IMR-90 (cell line): ENCODE data around the gene DNAJA4. TPM values are rescaled to one million over a fixed set of nuclear protein-coding genes. Genes with fewer than 3 reads are reported as not detected.

ENCODE experiments used
- ATAC-seq: fragments of 200-7000 bp; cut with Tn5 transposase; 2 replicates; pipeline ENCODE4 v1.9.1; 2020; ENCODE audit warnings: low read depth, mild to moderate bottlenecking, moderate library complexity
- BruUV-seq: library from RNA; stranded (reverse); fragments of 400-500 nt; replicated peaks from 2 replicates; lab custom pipeline; 2021; lab: Mats Ljungman, UMichigan
- CTCF ChIA-PET: fragments of 300-600 bp; formaldehyde crosslinking; extraction: SDS; loops from one replicate; lab custom pipeline; 2021; ENCODE audit warnings: antibody characterized with exemption; lab: Yijun Ruan, JAX
- POLR2A ChIA-PET: fragments of 300-600 bp; sonication (Branson Sonifier 250); formaldehyde crosslinking; loops from one replicate; lab custom pipeline; 2022; ENCODE audit warnings: antibody characterized with exemption; ENCODE audit not compliant: unreplicated experiment; lab: Charles Lee
- DNase-seq: peaks from one replicate; pipeline ENCODE4 v3.0.0; 2013
- H2AFZ ChIP-seq: replicated peaks from 2 replicates; pipeline ENCODE3; 2013; ENCODE audit warnings: low read length, mild to moderate bottlenecking; ENCODE audit not compliant: poor library complexity
- H2AK5ac ChIP-seq: 2 replicates; pipeline ENCODE4 v1.6.1; 2013; ENCODE audit warnings: low read depth, low read length, inconsistent platforms
- H2AK9ac ChIP-seq: replicated peaks from 2 replicates; pipeline ENCODE3; 2013; ENCODE audit warnings: mild to moderate bottlenecking, low read depth, low read length, moderate library complexity; ENCODE audit not compliant: poor library complexity
- H2BK120ac ChIP-seq: 2 replicates; pipeline ENCODE4 v1.6.1; 2013; ENCODE audit warnings: low read depth, low read length, inconsistent platforms
- H2BK15ac ChIP-seq: 3 replicates; pipeline ENCODE4 v1.6.1; 2013; ENCODE audit warnings: low read depth, low read length, inconsistent platforms
- H2BK20ac ChIP-seq: 2 replicates; pipeline ENCODE4 v1.6.1; 2013; ENCODE audit warnings: low read depth, mild to moderate bottlenecking, inconsistent platforms, low read length, moderate library complexity
- H2BK5ac ChIP-seq: 2 replicates; pipeline ENCODE4 v1.6.1; 2013; ENCODE audit warnings: mild to moderate bottlenecking, low read depth, low read length, inconsistent platforms; ENCODE audit not compliant: poor library complexity, severe bottlenecking
- H3K14ac ChIP-seq: replicated peaks from 2 replicates; pipeline ENCODE4 v1.6.1; 2013; ENCODE audit warnings: low read depth, low read length, inconsistent platforms
- H3K18ac ChIP-seq: 2 replicates; pipeline ENCODE4 v1.6.1; 2013; ENCODE audit warnings: low read depth, low read length, control low read depth
- H3K23ac ChIP-seq: 2 replicates; pipeline ENCODE4 v1.6.1; 2013; ENCODE audit warnings: low read depth, low read length, inconsistent platforms
- H3K27ac ChIP-seq: 2 replicates; pipeline ENCODE4 v1.5.1; 2013; ENCODE audit warnings: mild to moderate bottlenecking, control low read depth, low read length; ENCODE audit not compliant: insufficient read depth
- H3K27me3 ChIP-seq: 2 replicates; pipeline ENCODE4 v1.6.1; 2013; ENCODE audit warnings: low read length; ENCODE audit not compliant: control insufficient read depth, insufficient read depth
- H3K36me3 ChIP-seq: 2 replicates; pipeline ENCODE4 v1.6.1; 2013; ENCODE audit warnings: low read length, mixed read lengths; ENCODE audit not compliant: control insufficient read depth, insufficient read depth
- H3K4ac ChIP-seq: 2 replicates; pipeline ENCODE4 v1.6.1; 2013; ENCODE audit warnings: low read depth, low read length, inconsistent platforms
- H3K4me1 ChIP-seq: 2 replicates; pipeline ENCODE4 v1.6.1; 2013; ENCODE audit warnings: low read length, mixed read lengths; ENCODE audit not compliant: control insufficient read depth, insufficient read depth
- H3K4me2 ChIP-seq: 2 replicates; pipeline ENCODE4 v1.6.1; 2013; ENCODE audit warnings: low read depth, mild to moderate bottlenecking, control low read depth, low read length, moderate library complexity
- H3K4me3 ChIP-seq: 2 replicates; pipeline ENCODE4 v1.5.1; 2013; ENCODE audit warnings: low read depth, mild to moderate bottlenecking, control low read depth, low read length, moderate library complexity; ENCODE audit not compliant: insufficient read depth
- H3K56ac ChIP-seq: 2 replicates; pipeline ENCODE4 v1.6.1; 2013; ENCODE audit warnings: low read length, inconsistent platforms; ENCODE audit not compliant: insufficient read depth; ENCODE audit errors: extremely low read depth
- H3K79me1 ChIP-seq, 2 experiments: 2 replicates each; pipeline ENCODE4 v1.6.1; 2013; ENCODE audit warnings: low read length in 2 of 2, inconsistent platforms in 1 of 2, low read depth in 1 of 2
- H3K9ac ChIP-seq: 2 replicates; pipeline ENCODE4 v1.6.1; 2013; ENCODE audit warnings: low read depth, low read length, control low read depth
- H3K9me1 ChIP-seq: 2 replicates; pipeline ENCODE4 v1.6.1; 2013; ENCODE audit warnings: low read length, inconsistent platforms; ENCODE audit not compliant: insufficient read depth
- H3K9me3 ChIP-seq: 2 replicates; pipeline ENCODE4 v1.6.1; 2013; ENCODE audit warnings: low read length; ENCODE audit not compliant: control insufficient read depth, insufficient read depth
- H4K20me1 ChIP-seq: 2 replicates; pipeline ENCODE4 v1.6.1; 2013; ENCODE audit warnings: low read length, inconsistent platforms; ENCODE audit not compliant: insufficient read depth
- H4K5ac ChIP-seq: 2 replicates; pipeline ENCODE4 v1.6.1; 2013; ENCODE audit warnings: mild to moderate bottlenecking, low read depth, low read length, control low read depth
- H4K8ac ChIP-seq, 2 experiments: 2 replicates each; pipeline ENCODE4 v1.6.1; 2013; ENCODE audit warnings: low read depth in 2 of 2, low read length in 2 of 2, control low read depth in 1 of 2, inconsistent platforms in 1 of 2
- H4K91ac ChIP-seq: 2 replicates; pipeline ENCODE4 v1.6.1; 2013; ENCODE audit warnings: low read depth, low read length, inconsistent platforms; ENCODE audit not compliant: insufficient read depth
- NFE2L2 ChIP-seq: fragments of 150-350 bp; IDR thresholded peaks from 2 replicates; pipeline ENCODE4 v1.6.1; 2016; ENCODE audit warnings: low read depth, mild to moderate bottlenecking, low read length
- RAD21 ChIP-seq: IDR thresholded peaks from 2 replicates; pipeline ENCODE4 v1.6.1; 2012; ENCODE audit warnings: low read length, improper control_type of control experiment
- RCOR1 ChIP-seq: IDR thresholded peaks from 2 replicates; pipeline ENCODE4 v1.6.1; 2012; ENCODE audit warnings: mild to moderate bottlenecking, low read length, improper control_type of control experiment; ENCODE audit not compliant: insufficient replicate concordance
- USF2 ChIP-seq: fragments of 150-350 bp; IDR thresholded peaks from 2 replicates; pipeline ENCODE4 v1.6.1; 2017; ENCODE audit warnings: mild to moderate bottlenecking, antibody characterized with exemption, low read length, low read depth
- WGBS, 2 experiments: methylation state at CpG; one replicate each; pipeline versions ENCODE4 v1.1.5 to v1.1.7; 2013; ENCODE audit warnings: missing lambda C conversion rate in 2 of 2; ENCODE audit not compliant: insufficient read length in 1 of 2; ENCODE audit errors: extremely low coverage in 2 of 2; 5-methylcytosine and 5-hydroxymethylcytosine counted together
- dilution Hi-C: fragments of 300-500 bp; cut with HindIII; formaldehyde crosslinking; loops from one replicate; pipeline ENCODE4 v1.14.3; 2018; ENCODE audit warnings: low sequenced_read_pairs; ENCODE audit not compliant: unreplicated experiment
- in situ Hi-C: fragments of 300-500 bp; cut with MboI; formaldehyde crosslinking; loops from 3 replicates; pipeline ENCODE4 v1.14.3; 2019; ENCODE audit warnings: low sequenced_read_pairs, inconsistent platforms, mixed read lengths
- intact Hi-C: fragments of 100-400 bp; cut with micrococcal nuclease; formaldehyde crosslinking; loops from 2 replicates; pipeline ENCODE4 v1.10.0; 2022
- polyA plus RNA-seq, 3 experiments: library from polyadenylated mRNA; depleted of rRNA; stranded (reverse); fragments of >200 nt; gene quantifications; 2 replicates each; pipeline ENCODE4 v1.2.3, GENCODE V29; 2012; ENCODE audit warnings: low replicate concordance in 1 of 3
- total RNA-seq: library from RNA; depleted of rRNA; stranded (reverse); fragments of >200 nt; gene quantifications from 2 replicates; pipeline ENCODE4 v1.2.3, GENCODE V29; 2012

Gene DNAJA4
- total and polyA plus RNA-seq, 2 of the 4 experiments (the other 2 are of a cell fraction) = 0.18 to 0.32 TPM

GRCh38 chr15:78216276-78217104, 47.9 kb upstream of the DNAJA4 start:
- Histone ChIP-seq H3K14ac (no peak overlapping the region), H3K9me1 (peaks cover 3% of the 10 kb centered on the region; the same call in 1 of the 2 replicates), H2AK9ac (no peak overlapping the region), H3K27ac (no peak overlapping the region), H4K8ac (no peak overlapping the region), H3K56ac (no peak overlapping the region), H2AFZ (no peak overlapping the region), H4K5ac (no peak overlapping the region), H3K4me2 (no peak overlapping the region), H4K91ac (no peak overlapping the region), H2BK120ac (no peak overlapping the region), H2BK20ac (no peak overlapping the region), H2BK5ac (no peak overlapping the region), H3K23ac (no peak overlapping the region), H3K4me1 (peaks cover 6% of the 10 kb centered on the region; the same call in 1 of the 2 replicates), H3K9me3 (no peaks in the 10 kb centered on the region), H3K36me3 (no peaks in the 10 kb centered on the region), H3K4me3 (no peak overlapping the region), H2BK15ac (no peak overlapping the region), H4K20me1 (no peaks in the 10 kb centered on the region), H3K79me1 (no peaks in the 10 kb centered on the region), H3K9ac (no peak overlapping the region), H2AK5ac (no peak overlapping the region), H3K27me3 (peaks cover 19% of the 10 kb centered on the region), H3K4ac (no peak overlapping the region), H3K18ac (no peak overlapping the region)
- ChIA-PET POLR2A (no interaction called here), CTCF (interaction anchor here (0.5 to 1.4 kb wide), 2 partner anchors 24 to 166 kb away, joined by 3 to 4 read pairs; no protein-coding TSS in a partner anchor)
- 26% methylated on average over 3 of the region's 7 CpGs; no CpG with 5 or more reads in 1 of the 2 experiments for WGBS, 2 experiments
- intact Hi-C loops (no loop called here), dilution Hi-C loops (no loop called here), in situ Hi-C loops (no loop called here)
- no peak for TF ChIP-seq NFE2L2
- TF ChIP-seq RAD21 = no peak
- no peak for TF ChIP-seq RCOR1
- no peak for TF ChIP-seq USF2
- BruUV-seq = no TSS peak
- DNase-seq = no peak
- no peak for ATAC-seq
